Parathyroid adenoma (tissue), 2 donors: ENCODE data around the gene GRB7.

Source experiments
- H2AFZ ChIP-seq: fragments of 300-600 bp; sonication (generic); one replicate; pipeline ENCODE4 v1.7.0; 2017; ENCODE audit warnings: antibody characterized with exemption, mild to moderate bottlenecking
- H3K27ac ChIP-seq: fragments of 300-600 bp; sonication (generic); one replicate; pipeline ENCODE4 v1.7.0; 2017
- H3K27me3 ChIP-seq: fragments of 300-600 bp; sonication (generic); one replicate; pipeline ENCODE4 v1.7.0; 2017; ENCODE audit warnings: low read length; ENCODE audit not compliant: control insufficient read depth, insufficient read depth
- H3K36me3 ChIP-seq: fragments of 300-600 bp; sonication (generic); one replicate; pipeline ENCODE4 v1.7.0; 2017; ENCODE audit warnings: low read length; ENCODE audit not compliant: control insufficient read depth, insufficient read depth
- H3K4me1 ChIP-seq: fragments of 300-600 bp; sonication (generic); one replicate; pipeline ENCODE4 v1.7.0; 2017; ENCODE audit warnings: control low read depth
- H3K4me2 ChIP-seq: fragments of 300-600 bp; sonication (generic); one replicate; pipeline ENCODE4 v1.7.0; 2017; ENCODE audit warnings: low read length
- H3K4me3 ChIP-seq: fragments of 300-600 bp; sonication (generic); one replicate; pipeline ENCODE4 v1.7.0; 2017; ENCODE audit warnings: low read depth, low read length
- H3K79me2 ChIP-seq: fragments of 300-600 bp; sonication (generic); one replicate; pipeline ENCODE4 v1.7.0; 2017; ENCODE audit warnings: control low read depth
- H3K9ac ChIP-seq: fragments of 300-600 bp; sonication (generic); one replicate; pipeline ENCODE4 v1.7.0; 2017; ENCODE audit warnings: mild to moderate bottlenecking
- H3K9me3 ChIP-seq: fragments of 300-600 bp; sonication (generic); one replicate; pipeline ENCODE4 v1.7.0; 2017; ENCODE audit warnings: low read length; ENCODE audit not compliant: control insufficient read depth
- TF ChIP-seq, protein P1 (sequence below): fragments of 300-600 bp; sonication (generic); IDR thresholded peaks from one replicate; pipeline ENCODE4 v1.7.0; 2017; ENCODE audit warnings: antibody characterized with exemption, mild to moderate bottlenecking
- donor health status: primary hyperparathyroidism.

Gene GRB7

DNA sequence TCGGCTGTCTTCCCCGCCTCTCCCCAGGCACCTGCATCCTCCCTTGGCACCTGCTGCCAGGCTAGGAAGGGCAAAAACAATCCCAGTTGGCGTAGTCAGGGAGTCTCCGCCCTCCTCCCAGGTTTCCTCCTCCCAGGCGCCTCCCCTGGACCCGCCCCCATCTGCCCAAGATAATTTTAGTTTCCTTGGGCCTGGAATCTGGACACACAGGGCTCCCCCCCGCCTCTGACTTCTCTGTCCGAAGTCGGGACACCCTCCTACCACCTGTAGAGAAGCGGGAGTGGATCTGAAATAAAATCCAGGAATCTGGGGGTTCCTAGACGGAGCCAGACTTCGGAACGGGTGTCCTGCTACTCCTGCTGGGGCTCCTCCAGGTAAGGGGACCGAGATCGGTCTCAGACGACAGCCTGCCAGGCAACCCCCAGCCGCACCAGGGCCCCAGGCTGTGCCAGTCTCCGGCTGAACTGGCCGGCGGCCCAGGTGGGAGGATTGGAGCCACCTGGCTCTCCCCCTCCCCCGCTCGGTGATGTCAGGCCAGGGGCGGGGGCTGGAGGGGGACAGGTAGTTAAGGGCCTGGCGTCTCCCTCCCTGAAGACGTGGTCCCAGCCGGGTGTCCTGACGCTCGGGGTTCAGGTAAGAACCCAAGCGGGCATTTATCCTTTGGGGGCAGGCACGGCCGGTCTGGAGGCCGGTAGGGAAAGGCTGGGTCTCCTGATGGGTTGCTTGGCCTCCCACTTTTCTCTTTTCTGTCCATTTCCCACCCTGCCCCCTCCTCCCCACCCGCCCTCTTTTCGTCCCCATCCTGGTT, at the start of gene GRB7:
Gene GRB7 (plus strand): TSS at position 179 of the 808 bp plus-strand sequence. CDS start 4,364 bp downstream, outside the sequence.
- no peaks in the 10 kb centered on the region for H3K79me2 ChIP-seq
- H3K4me3 ChIP-seq: peak within 1 kb of the TSS; percentile 87
- peak within 1 kb of the TSS; percentile 43 for H3K9ac ChIP-seq
- peak within 1 kb of the TSS; percentile 95 for H3K27ac ChIP-seq
- TF ChIP-seq, protein P1, sequence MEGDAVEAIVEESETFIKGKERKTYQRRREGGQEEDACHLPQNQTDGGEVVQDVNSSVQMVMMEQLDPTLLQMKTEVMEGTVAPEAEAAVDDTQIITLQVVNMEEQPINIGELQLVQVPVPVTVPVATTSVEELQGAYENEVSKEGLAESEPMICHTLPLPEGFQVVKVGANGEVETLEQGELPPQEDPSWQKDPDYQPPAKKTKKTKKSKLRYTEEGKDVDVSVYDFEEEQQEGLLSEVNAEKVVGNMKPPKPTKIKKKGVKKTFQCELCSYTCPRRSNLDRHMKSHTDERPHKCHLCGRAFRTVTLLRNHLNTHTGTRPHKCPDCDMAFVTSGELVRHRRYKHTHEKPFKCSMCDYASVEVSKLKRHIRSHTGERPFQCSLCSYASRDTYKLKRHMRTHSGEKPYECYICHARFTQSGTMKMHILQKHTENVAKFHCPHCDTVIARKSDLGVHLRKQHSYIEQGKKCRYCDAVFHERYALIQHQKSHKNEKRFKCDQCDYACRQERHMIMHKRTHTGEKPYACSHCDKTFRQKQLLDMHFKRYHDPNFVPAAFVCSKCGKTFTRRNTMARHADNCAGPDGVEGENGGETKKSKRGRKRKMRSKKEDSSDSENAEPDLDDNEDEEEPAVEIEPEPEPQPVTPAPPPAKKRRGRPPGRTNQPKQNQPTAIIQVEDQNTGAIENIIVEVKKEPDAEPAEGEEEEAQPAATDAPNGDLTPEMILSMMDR: no peak
- no peaks in the 10 kb centered on the region for H3K9me3 ChIP-seq
- peaks cover 4% of the 10 kb centered on the region for H3K4me1 ChIP-seq
- H2AFZ ChIP-seq: peak within 1 kb of the TSS; percentile 91
- H3K27me3 ChIP-seq: no peaks in the 10 kb centered on the region
- H3K4me2 ChIP-seq: peak within 1 kb of the TSS; percentile 99
- H3K36me3 ChIP-seq: no peaks in the 10 kb centered on the region

GRCh38 chr17:39688475-39688835, 49.3 kb upstream of the GRB7 start:
- H3K9me3 ChIP-seq: no peaks in the 10 kb centered on the region
- no peaks in the 10 kb centered on the region for H3K36me3 ChIP-seq
- no peaks in the 10 kb centered on the region for H3K79me2 ChIP-seq
- peak overlapping the region; percentile 97 for H3K27ac ChIP-seq
- peaks cover 8% of the 10 kb centered on the region for H3K4me1 ChIP-seq
- peak overlapping the region; percentile 93 for H3K4me2 ChIP-seq
- no peak overlapping the region for H3K9ac ChIP-seq
- H3K4me3 ChIP-seq: peak overlapping the region; percentile 100
- no peaks in the 10 kb centered on the region for H3K27me3 ChIP-seq
- TF ChIP-seq, protein P1: no peak
- H2AFZ ChIP-seq: peak overlapping the region; percentile 98

GRCh38 chr17:39688945-39689344, 48.8 kb upstream of the GRB7 start:
- H3K4me3 ChIP-seq: peak overlapping the region; percentile 100
- peaks cover 8% of the 10 kb centered on the region for H3K4me1 ChIP-seq
- H2AFZ ChIP-seq: peak overlapping the region; percentile 98
- TF ChIP-seq, protein P1: no peak
- no peak overlapping the region for H3K9ac ChIP-seq
- no peaks in the 10 kb centered on the region for H3K9me3 ChIP-seq
- H3K27me3 ChIP-seq: no peaks in the 10 kb centered on the region
- H3K79me2 ChIP-seq: no peaks in the 10 kb centered on the region
- peak overlapping the region; percentile 93 for H3K4me2 ChIP-seq
- no peaks in the 10 kb centered on the region for H3K36me3 ChIP-seq
- peak overlapping the region; percentile 97 for H3K27ac ChIP-seq

GRCh38 chr17:39694593-39694992, 43.1 kb upstream of the GRB7 start:
- Histone ChIP-seq H3K36me3 (no peaks in the 10 kb centered on the region), H3K4me2 (no peak overlapping the region), H3K27me3 (no peaks in the 10 kb centered on the region), H3K4me3 (no peak overlapping the region), H3K4me1 (no peaks in the 10 kb centered on the region), H3K9ac (no peak overlapping the region), H3K79me2 (no peaks in the 10 kb centered on the region), H3K9me3 (no peaks in the 10 kb centered on the region), H2AFZ (no peak overlapping the region), H3K27ac (no peak overlapping the region)
- TF ChIP-seq, protein P1: no peak

DNA sequence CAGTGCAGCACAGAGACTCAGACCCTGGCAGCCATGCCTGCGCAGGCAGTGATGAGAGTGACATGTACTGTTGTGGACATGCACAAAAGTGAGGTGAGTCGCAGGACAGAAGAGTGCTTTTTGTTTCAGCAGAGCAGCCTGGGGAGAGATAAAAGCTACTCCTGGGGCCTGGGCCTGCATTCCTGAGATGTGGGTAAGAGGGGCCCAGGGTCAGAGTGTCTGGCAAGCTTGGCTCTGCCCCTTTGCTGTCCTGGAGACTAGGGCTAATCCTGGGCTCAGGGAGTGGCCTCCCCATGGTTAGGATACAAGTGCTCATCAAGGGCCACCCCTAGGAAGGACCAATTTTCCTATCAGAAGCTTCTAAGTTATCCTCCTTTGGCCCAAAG, 42.7 kb upstream of the GRB7 start:
- Histone ChIP-seq H3K4me2 (no peak overlapping the region), H3K27me3 (no peaks in the 10 kb centered on the region), H3K4me1 (no peaks in the 10 kb centered on the region), H3K79me2 (no peaks in the 10 kb centered on the region), H3K36me3 (no peaks in the 10 kb centered on the region), H3K9me3 (no peaks in the 10 kb centered on the region), H2AFZ (no peak overlapping the region), H3K9ac (no peak overlapping the region), H3K4me3 (no peak overlapping the region), H3K27ac (no peak overlapping the region)
- TF ChIP-seq, protein P1: no peak
